Muscle of leg (tissue), 11 donors: Measurements from ENCODE around the gene C9. TPM values are rescaled to one million over a fixed set of nuclear protein-coding genes. Genes with fewer than 3 reads are reported as not detected.
A peak's percentile ranks its signal among the peaks of the same experiment; 100 is the strongest.
"Not testable (repeated sequence)": the region's sequence is repeated elsewhere in the genome, so short reads cannot be mapped to it uniquely, and the experiment has no call there.

Experiments used
- DNase-seq: peaks from one replicate; pipeline ENCODE4 v3.0.0; 2013
- H3K27ac ChIP-seq: one replicate; pipeline ENCODE4 v1.5.1; 2013; ENCODE audit warnings: mild to moderate bottlenecking, low read length, control low read depth
- H3K27me3 ChIP-seq: one replicate; pipeline ENCODE4 v1.6.1; 2013; ENCODE audit warnings: low read length; ENCODE audit not compliant: control insufficient read depth, insufficient read depth
- H3K36me3 ChIP-seq: one replicate; pipeline ENCODE4 v1.6.1; 2013; ENCODE audit warnings: low read length; ENCODE audit not compliant: control insufficient read depth, insufficient read depth
- H3K4me1 ChIP-seq: one replicate; pipeline ENCODE4 v1.6.1; 2013; ENCODE audit warnings: low read length; ENCODE audit not compliant: control insufficient read depth, insufficient read depth
- H3K4me3 ChIP-seq: one replicate; pipeline ENCODE4 v1.5.1; 2013; ENCODE audit warnings: low read length, control low read depth
- H3K9me3 ChIP-seq: replicated peaks from 2 replicates; pipeline ENCODE4 v1.6.1; 2013; ENCODE audit warnings: low read depth, low read length; ENCODE audit not compliant: control insufficient read depth
- WGBS: methylation state at CpG from one replicate; pipeline ENCODE4 v1.1.5; 2013; ENCODE audit warnings: missing lambda C conversion rate; ENCODE audit not compliant: insufficient coverage; 5-methylcytosine and 5-hydroxymethylcytosine counted together
- polyA plus RNA-seq, 8 donors: library from polyadenylated mRNA; unstranded; fragments of 120-200 nt; gene quantifications; one replicate each; pipeline versions ENCODE4 v1.2.1 to v1.2.3, GENCODE V29; 2013; ENCODE audit warnings: inconsistent platforms in 1 of 8, low replicate concordance in 1 of 8; ENCODE audit not compliant: insufficient read length in 8 of 8, insufficient read depth in 1 of 8
- total RNA-seq: library from RNA; stranded (reverse); fragments of 120-200 nt; gene quantifications from one replicate; pipeline ENCODE4 v1.2.4, GENCODE V29; 2013

The C9 gene
- total and polyA plus RNA-seq, 9 donors: 0.20 to 0.43 (median 0.30) TPM

GRCh38 chr5:39309534-39309933 lies 54.8 kb downstream of the C9 start:
- no peaks in the 10 kb centered on the region for H3K4me1 ChIP-seq
- DNase-seq: no peak
- H3K27me3 ChIP-seq: no peaks in the 10 kb centered on the region
- no peak overlapping the region for H3K27ac ChIP-seq
- WGBS: no CpG with 5 or more reads among the region's 1 CpG
- no peak overlapping the region for H3K4me3 ChIP-seq
- H3K36me3 ChIP-seq: no peaks in the 10 kb centered on the region
- H3K9me3 ChIP-seq: no peaks in the 10 kb centered on the region

- no peak for DNase-seq
- H3K27me3 ChIP-seq: no peaks in the 10 kb centered on the region
- WGBS: no CpG with 5 or more reads among the region's 1 CpG
- H3K4me3 ChIP-seq: no peak overlapping the region
- no peak overlapping the region for H3K27ac ChIP-seq
- no peaks in the 10 kb centered on the region for H3K9me3 ChIP-seq
- no peaks in the 10 kb centered on the region for H3K36me3 ChIP-seq
- no peaks in the 10 kb centered on the region for H3K4me1 ChIP-seq
Observed at GRCh38 chr5:39302472-39302871, 61.8 kb downstream of the C9 start.

DNA sequence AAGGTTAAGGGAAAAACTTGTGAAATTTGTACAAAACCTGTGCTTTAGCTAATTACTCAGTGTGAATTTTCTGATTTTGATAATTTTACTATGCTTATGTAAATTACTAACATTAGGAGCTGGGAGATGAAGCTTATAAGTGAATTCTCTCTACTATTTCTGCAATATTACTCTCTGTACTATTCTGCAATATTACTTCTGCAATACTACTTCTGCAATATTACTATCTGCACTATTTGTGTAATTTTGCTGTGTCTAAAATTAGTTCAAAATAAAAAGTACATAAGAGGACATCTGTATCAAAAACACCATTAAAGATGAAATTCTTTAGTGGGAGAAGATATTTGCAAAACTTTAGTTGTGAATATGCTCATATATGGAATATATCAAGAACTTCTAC lies 62.9 kb downstream of the C9 start:
- Histone ChIP-seq H3K4me3 (no peak overlapping the region), H3K27me3 (no peaks in the 10 kb centered on the region), H3K4me1 (no peaks in the 10 kb centered on the region), H3K9me3 (no peaks in the 10 kb centered on the region), H3K27ac (no peak overlapping the region), H3K36me3 (no peaks in the 10 kb centered on the region)
- no peak for DNase-seq

GRCh38 chr5:39299962-39300361 lies 64.3 kb downstream of the C9 start:
- Histone ChIP-seq H3K27me3 (no peaks in the 10 kb centered on the region), H3K4me1 (no peaks in the 10 kb centered on the region), H3K36me3 (no peaks in the 10 kb centered on the region), H3K27ac (no peak overlapping the region), H3K9me3 (no peaks in the 10 kb centered on the region), H3K4me3 (no peak overlapping the region)
- DNase-seq: no peak

GRCh38 chr5:39294736-39295135 lies 69.6 kb downstream of the C9 start:
- Histone ChIP-seq H3K27ac (no peak overlapping the region), H3K27me3 (no peaks in the 10 kb centered on the region), H3K36me3 (no peaks in the 10 kb centered on the region), H3K4me3 (no peak overlapping the region), H3K4me1 (no peaks in the 10 kb centered on the region), H3K9me3 (no peaks in the 10 kb centered on the region)
- DNase-seq: no peak
- WGBS: no CpG with 5 or more reads among the region's 2 CpGs

DNA sequence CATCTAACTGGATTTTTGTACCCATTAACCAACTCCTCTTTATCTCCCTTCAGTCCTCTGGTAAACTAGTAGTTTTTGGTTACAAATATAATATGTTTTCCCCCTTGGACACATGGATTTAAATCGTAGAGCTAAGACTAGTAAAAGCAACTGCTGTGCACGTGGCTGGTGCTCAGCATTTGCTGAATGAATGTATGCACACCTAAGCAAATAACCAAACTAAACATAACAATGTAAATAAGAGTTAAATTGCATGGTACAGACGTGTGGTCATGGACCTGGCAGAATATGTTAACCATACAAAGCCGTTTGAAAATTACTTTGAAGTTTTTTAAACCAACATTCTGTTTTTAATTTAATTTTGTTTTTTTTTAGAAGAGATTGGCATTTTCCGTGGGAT lies 79.7 kb downstream of the C9 start:
- Histone ChIP-seq H3K27me3 (no peaks in the 10 kb centered on the region), H3K4me3 (no peak overlapping the region), H3K27ac (no peak overlapping the region), H3K4me1 (no peaks in the 10 kb centered on the region), H3K9me3 (no peaks in the 10 kb centered on the region), H3K36me3 (no peaks in the 10 kb centered on the region)
- no peak for DNase-seq
- WGBS: no CpG with 5 or more reads among the region's 5 CpGs

DNA sequence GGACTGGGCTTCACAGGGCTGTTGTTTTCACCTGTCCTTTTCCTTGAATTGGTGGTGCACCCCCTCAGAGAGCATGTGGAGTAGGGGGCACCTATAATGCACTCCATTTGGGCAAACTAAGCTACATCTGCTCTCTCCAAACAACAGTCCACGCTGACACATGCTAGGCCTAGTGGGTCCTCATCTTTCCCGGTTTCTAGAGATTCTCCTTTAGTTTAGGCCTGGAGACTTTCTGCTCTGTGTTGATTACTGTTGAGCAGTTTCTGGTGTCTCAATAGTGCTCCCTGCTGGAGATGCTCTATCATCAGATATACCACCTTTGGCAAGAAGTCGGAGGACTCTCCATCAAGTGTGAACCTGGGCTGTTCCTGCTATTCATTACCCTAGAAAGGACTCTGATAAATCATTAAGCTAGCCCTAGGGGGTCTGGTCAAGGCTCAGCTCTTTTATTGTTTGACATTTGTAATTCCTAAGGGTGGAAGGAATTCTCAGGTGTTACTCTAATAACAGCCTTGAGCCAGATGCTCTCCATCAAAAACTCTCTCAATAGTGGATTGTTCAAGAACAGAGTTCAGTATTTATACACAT lies 81.0 kb downstream of the C9 start:
- WGBS: 60% methylated on average over 1 of the region's 3 CpGs
- H3K27ac ChIP-seq: no peak overlapping the region
- H3K36me3 ChIP-seq: no peaks in the 10 kb centered on the region
- H3K27me3 ChIP-seq: no peaks in the 10 kb centered on the region
- no peaks in the 10 kb centered on the region for H3K9me3 ChIP-seq
- DNase-seq: peak; percentile 71
- no peaks in the 10 kb centered on the region for H3K4me1 ChIP-seq
- no peak overlapping the region for H3K4me3 ChIP-seq

DNA sequence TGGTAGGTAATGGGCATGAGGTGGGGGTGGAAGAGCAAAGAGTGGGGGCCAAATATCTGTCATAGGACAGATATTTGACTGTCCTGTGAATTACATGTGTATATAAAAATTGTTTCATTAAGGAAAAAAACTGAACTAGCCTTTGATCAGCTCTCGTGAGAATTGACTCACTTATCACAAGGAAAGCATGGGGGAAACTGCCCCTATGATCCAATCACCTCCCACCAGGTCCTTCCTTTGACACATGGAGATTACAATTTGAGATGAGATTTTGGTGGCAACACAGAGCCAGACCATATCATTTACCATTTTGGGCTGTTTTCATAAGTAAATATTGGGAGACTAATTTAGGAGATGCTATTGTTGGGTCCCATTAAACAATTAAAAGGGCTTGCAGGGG lies 81.7 kb downstream of the C9 start:
- DNase-seq: no peak
- Histone ChIP-seq H3K4me3 (no peak overlapping the region), H3K9me3 (no peaks in the 10 kb centered on the region), H3K27me3 (no peaks in the 10 kb centered on the region), H3K27ac (no peak overlapping the region), H3K36me3 (no peaks in the 10 kb centered on the region), H3K4me1 (no peaks in the 10 kb centered on the region)
- WGBS: no CpG with 5 or more reads among the region's 1 CpG

DNA sequence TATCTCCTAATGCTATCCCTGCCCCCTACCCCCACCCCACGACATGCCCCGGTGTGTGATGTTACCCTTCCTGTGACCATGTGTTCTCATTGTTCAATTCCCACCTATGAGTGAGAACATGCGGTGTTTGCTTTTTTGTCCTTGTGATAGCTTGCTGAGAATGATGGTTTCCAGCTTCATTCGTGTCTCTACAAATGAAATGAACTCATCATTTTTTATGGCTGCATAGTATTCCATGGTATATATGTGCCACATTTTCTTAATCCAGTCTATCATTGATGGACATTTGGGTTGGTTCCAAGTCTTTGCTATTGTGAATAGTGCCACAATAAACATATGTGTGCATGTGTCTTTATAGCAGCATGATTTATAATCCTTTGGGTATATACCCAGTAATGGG lies 88.4 kb downstream of the C9 start:
- not testable (repeated sequence) for H3K4me1 ChIP-seq, DNase-seq, H3K4me3 ChIP-seq, H3K27ac ChIP-seq, H3K27me3 ChIP-seq, H3K9me3 ChIP-seq, H3K36me3 ChIP-seq
- no CpG with 5 or more reads among the region's 4 CpGs for WGBS

GRCh38 chr5:39274398-39275085 lies 89.8 kb downstream of the C9 start:
- Histone ChIP-seq H3K36me3 (no peaks in the 10 kb centered on the region), H3K9me3 (no peaks in the 10 kb centered on the region), H3K4me3 (no peak overlapping the region), H3K27ac (peak overlapping the region; percentile 69), H3K4me1 (no peaks in the 10 kb centered on the region), H3K27me3 (no peaks in the 10 kb centered on the region)
- no CpG with 5 or more reads among the region's 2 CpGs for WGBS
- DNase-seq: peak; percentile 49
